Spleen (tissue), 11 donors: ENCODE data around the gene METTL24. TPM values are rescaled to one million over a fixed set of nuclear protein-coding genes. Genes with fewer than 3 reads are reported as not detected.

Experiments used
- DNase-seq: peaks from one replicate; pipeline ENCODE4 v3.0.0-alpha.2; 2020
- H3K27ac ChIP-seq, 8 donors: fragments of 200-600 bp; sonication (generic) in 7 of 8; 1 replicate in 4 of 8; 2 replicates in 4 of 8; pipeline versions ENCODE4 v1.5.0 to v1.8.0; 2016 to 2021; ENCODE audit warnings: inconsistent platforms in 4 of 8, mild to moderate bottlenecking in 4 of 8, moderate library complexity in 1 of 8
- H3K27me3 ChIP-seq, 7 donors: fragments of 200-600 bp; sonication (generic) in 6 of 7; replicated peaks in 1 of 7; 1 replicate in 4 of 7; 2 replicates in 3 of 7; pipeline versions ENCODE4 v1.5.0 to v1.8.0; 2016 to 2021; ENCODE audit warnings: inconsistent platforms in 3 of 7, mild to moderate bottlenecking in 1 of 7
- H3K36me3 ChIP-seq, 6 donors: fragments of 200-600 bp; sonication (generic) in 5 of 6; 1 replicate in 4 of 6; 2 replicates in 2 of 6; pipeline versions ENCODE4 v1.5.0 to v1.8.0; 2016 to 2021; ENCODE audit warnings: inconsistent platforms in 2 of 6
- H3K4me1 ChIP-seq, 6 donors: fragments of 200-600 bp; sonication (generic) in 5 of 6; 1 replicate in 3 of 6; 2 replicates in 3 of 6; pipeline versions ENCODE4 v1.5.0 to v1.8.0; 2016 to 2021; ENCODE audit warnings: inconsistent platforms in 3 of 6
- H3K4me3 ChIP-seq, 8 donors: fragments of 200-600 bp; sonication (generic) in 7 of 8; 1 replicate in 4 of 8; 2 replicates in 4 of 8; pipeline versions ENCODE4 v1.5.0 to v1.8.0; 2016 to 2021; ENCODE audit warnings: inconsistent platforms in 4 of 8, mild to moderate bottlenecking in 4 of 8, moderate library complexity in 2 of 8
- H3K9me3 ChIP-seq, 8 donors: fragments of 200-600 bp; sonication (generic) in 7 of 8; 1 replicate in 4 of 8; 2 replicates in 4 of 8; pipeline versions ENCODE4 v1.5.0 to v1.8.0; 2016 to 2021; ENCODE audit warnings: inconsistent platforms in 4 of 8
- POLR2A ChIP-seq, 3 donors: fragments of 450-650 bp; IDR thresholded peaks; one replicate each; pipeline ENCODE4 v1.5.1; 2017; ENCODE audit warnings: antibody characterized with exemption in 3 of 3, mild to moderate bottlenecking in 1 of 3
- POLR2AphosphoS5 ChIP-seq, 3 donors: sonication (generic); formaldehyde crosslinking; IDR thresholded peaks; one replicate each; pipeline ENCODE4 v1.5.1; 2017; ENCODE audit warnings: antibody characterized with exemption in 3 of 3
- WGBS, 5 donors: extraction: QIAGEN DNeasy Blood & Tissue Kit in 3 of 5; methylation state at CpG; one replicate each; pipeline versions ENCODE4 v1.1.5 to v1.1.7; 2013 to 2018; 5-methylcytosine and 5-hydroxymethylcytosine counted together
- intact Hi-C: fragments of 100-400 bp; cut with DNase I; formaldehyde crosslinking; loops from one replicate; pipeline ENCODE4 v1.15.0; 2023; ENCODE audit warnings: low total_unique reads
- polyA plus RNA-seq, 3 donors: library from polyadenylated mRNA; stranded (reverse); fragments of 200-250 nt; gene quantifications; one replicate each; pipeline ENCODE4 v1.2.1, GENCODE V29; 2013
- total RNA-seq, 7 donors: library from RNA; depleted of rRNA in 3 of 7; stranded (reverse); fragments of >200 nt in 3 of 7; fragmentation: NEBNext Ultra II Directional in 4 of 7; extraction: Animal tissue kit (Norgen Biotek cat#: 25700) in 4 of 7; gene quantifications; one replicate each; pipeline versions ENCODE4 v1.1.0 to v1.2.1, GENCODE V29; 2016 to 2021
- TF ChIP-seq, protein P1 (sequence below), 11 experiments: fragments of 200-600 bp in 7 of 11; fragments of 450-650 bp in 4 of 11; sonication (generic) in 4 of 11; IDR thresholded peaks in 8 of 11; conservative IDR thresholded peaks in 3 of 11; 1 replicate in 7 of 11; 2 replicates in 4 of 11; pipeline versions ENCODE4 v1.4.0 to v1.8.0; 2016 to 2021; ENCODE audit warnings: antibody characterized with exemption in 11 of 11, inconsistent platforms in 4 of 11, mild to moderate bottlenecking in 1 of 11
- donor health status: healthy with polysubstance abuse.
- donor health status: DM: no; HTN: no; CAD: no; lungs with moderate emphysema.
- donor health status: DM: no; HTN: no; CAD: no.
- donor health status: Bipolar disorder and iron deficiency.
- donor health status: healthy.
- donor health status: DM: no; HTN: no; CAD: no.
- donor health status: DM: yes; HTN: yes; CAD: no.

METTL24 gene
- total and polyA plus RNA-seq, 10 donors: 0.67 to 1.2 (median 0.98) TPM; not detected in 5

DNA sequence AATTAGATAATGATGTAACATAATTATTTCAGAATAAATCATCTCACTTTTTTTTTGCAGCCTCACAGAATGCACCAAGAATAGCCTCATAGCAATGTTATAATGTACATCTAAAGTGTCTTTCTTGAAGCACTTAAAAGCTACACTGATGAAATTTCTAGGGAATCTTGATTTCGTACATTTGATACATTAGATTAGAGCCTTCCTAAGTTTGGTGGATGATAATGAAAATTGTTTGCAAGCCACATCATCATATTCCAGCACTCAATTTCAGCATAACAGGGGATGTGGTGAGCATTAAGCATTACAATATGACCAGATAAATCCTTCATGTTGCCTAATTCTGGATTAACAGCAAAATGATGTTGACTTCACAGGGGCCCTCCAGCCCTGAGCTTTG lies 9.7 kb upstream of the METTL24 start:
- TF ChIP-seq POLR2A (IDR thresholded peaks at IDR 0.05): no peak
- TF ChIP-seq, protein P1, sequence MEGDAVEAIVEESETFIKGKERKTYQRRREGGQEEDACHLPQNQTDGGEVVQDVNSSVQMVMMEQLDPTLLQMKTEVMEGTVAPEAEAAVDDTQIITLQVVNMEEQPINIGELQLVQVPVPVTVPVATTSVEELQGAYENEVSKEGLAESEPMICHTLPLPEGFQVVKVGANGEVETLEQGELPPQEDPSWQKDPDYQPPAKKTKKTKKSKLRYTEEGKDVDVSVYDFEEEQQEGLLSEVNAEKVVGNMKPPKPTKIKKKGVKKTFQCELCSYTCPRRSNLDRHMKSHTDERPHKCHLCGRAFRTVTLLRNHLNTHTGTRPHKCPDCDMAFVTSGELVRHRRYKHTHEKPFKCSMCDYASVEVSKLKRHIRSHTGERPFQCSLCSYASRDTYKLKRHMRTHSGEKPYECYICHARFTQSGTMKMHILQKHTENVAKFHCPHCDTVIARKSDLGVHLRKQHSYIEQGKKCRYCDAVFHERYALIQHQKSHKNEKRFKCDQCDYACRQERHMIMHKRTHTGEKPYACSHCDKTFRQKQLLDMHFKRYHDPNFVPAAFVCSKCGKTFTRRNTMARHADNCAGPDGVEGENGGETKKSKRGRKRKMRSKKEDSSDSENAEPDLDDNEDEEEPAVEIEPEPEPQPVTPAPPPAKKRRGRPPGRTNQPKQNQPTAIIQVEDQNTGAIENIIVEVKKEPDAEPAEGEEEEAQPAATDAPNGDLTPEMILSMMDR (IDR thresholded peaks at IDR 0.05 in 8 of 11, conservative IDR thresholded peaks at IDR 0.05 in 3 of 11): no peak
- TF ChIP-seq POLR2AphosphoS5 (IDR thresholded peaks at IDR 0.05): no peak
- no peak for DNase-seq
- Histone ChIP-seq H3K9me3 (no peaks in the 10 kb centered on the region), H3K36me3 (no peaks in the 10 kb centered on the region), H3K27ac (no peak overlapping the region), H3K4me1 (no peaks in the 10 kb centered on the region), H3K27me3 (peaks cover 0 to 4% (median 0%) of the 10 kb centered on the region in 7 donors), H3K4me3 (no peak overlapping the region)
- intact Hi-C loops: no loop called here
- WGBS, 5 donors: 86 to 98% (median 90%) methylated on average over 1 of the region's 1 CpG

DNA sequence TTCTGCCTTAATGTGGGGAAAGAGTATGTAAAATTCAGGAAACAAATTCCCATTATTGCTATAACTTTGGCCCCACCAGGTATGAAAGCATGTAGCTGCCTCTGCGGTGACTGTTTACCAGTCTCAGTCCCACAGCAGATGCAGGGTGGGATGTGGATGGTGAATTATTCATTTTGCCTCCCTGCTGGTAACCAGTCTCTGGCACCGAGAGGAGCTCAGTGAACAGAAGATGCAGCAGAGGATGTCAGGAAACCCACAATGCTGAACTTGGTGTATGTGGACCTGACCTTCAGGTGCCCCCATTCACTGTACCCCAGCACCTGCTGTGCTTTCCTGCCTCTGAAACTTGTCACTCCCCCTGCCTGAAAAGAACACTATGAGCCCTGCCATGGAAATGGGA lies 8.8 kb upstream of the METTL24 start:
- no peak for TF ChIP-seq POLR2AphosphoS5 (IDR thresholded peaks at IDR 0.05)
- TF ChIP-seq, protein P1 (IDR thresholded peaks at IDR 0.05 in 8 of 11, conservative IDR thresholded peaks at IDR 0.05 in 3 of 11): no peak
- TF ChIP-seq POLR2A (IDR thresholded peaks at IDR 0.05): no peak
- H3K4me1 ChIP-seq: no peaks in the 10 kb centered on the region
- H3K27me3 ChIP-seq: no peaks in the 10 kb centered on the region
- no peak for DNase-seq
- H3K27ac ChIP-seq: no peak overlapping the region
- intact Hi-C loops: no loop called here
- no peaks in the 10 kb centered on the region for H3K9me3 ChIP-seq
- H3K36me3 ChIP-seq: no peaks in the 10 kb centered on the region
- 55 to 74% (median 68%) methylated on average over 2 of the region's 2 CpGs for WGBS, 5 donors
- no peak overlapping the region for H3K4me3 ChIP-seq

DNA sequence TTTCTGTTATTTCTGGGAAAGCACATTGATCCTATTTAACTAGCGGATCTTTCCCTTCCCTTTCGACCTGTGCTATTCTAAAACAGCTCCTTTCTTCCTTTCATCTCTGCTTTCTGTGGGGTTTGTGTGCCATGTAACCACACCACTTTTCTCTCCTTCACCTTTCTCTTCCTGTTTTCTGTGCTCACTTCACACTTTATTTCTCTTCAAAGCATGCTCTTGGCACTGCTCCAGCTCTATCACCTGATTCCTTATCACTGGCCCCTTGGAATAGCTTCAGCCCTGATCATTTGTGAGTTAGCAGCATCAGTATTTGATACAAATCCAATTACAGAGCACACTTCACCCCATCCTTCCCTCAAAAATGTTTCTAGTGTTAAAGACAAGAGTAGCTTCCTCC lies 8.1 kb upstream of the METTL24 start:
- intact Hi-C loops: no loop called here
- WGBS, 5 donors: 64 to 80% (median 71%) methylated on average over 2 of the region's 2 CpGs
- H3K4me3 ChIP-seq: no peak overlapping the region
- no peak for DNase-seq
- no peaks in the 10 kb centered on the region for H3K27me3 ChIP-seq
- H3K36me3 ChIP-seq: no peaks in the 10 kb centered on the region
- no peaks in the 10 kb centered on the region for H3K9me3 ChIP-seq
- no peak overlapping the region for H3K27ac ChIP-seq
- no peaks in the 10 kb centered on the region for H3K4me1 ChIP-seq
- TF ChIP-seq POLR2AphosphoS5 (IDR thresholded peaks at IDR 0.05): no peak
- TF ChIP-seq, protein P1 (IDR thresholded peaks at IDR 0.05 in 8 of 11, conservative IDR thresholded peaks at IDR 0.05 in 3 of 11): no peak

DNA sequence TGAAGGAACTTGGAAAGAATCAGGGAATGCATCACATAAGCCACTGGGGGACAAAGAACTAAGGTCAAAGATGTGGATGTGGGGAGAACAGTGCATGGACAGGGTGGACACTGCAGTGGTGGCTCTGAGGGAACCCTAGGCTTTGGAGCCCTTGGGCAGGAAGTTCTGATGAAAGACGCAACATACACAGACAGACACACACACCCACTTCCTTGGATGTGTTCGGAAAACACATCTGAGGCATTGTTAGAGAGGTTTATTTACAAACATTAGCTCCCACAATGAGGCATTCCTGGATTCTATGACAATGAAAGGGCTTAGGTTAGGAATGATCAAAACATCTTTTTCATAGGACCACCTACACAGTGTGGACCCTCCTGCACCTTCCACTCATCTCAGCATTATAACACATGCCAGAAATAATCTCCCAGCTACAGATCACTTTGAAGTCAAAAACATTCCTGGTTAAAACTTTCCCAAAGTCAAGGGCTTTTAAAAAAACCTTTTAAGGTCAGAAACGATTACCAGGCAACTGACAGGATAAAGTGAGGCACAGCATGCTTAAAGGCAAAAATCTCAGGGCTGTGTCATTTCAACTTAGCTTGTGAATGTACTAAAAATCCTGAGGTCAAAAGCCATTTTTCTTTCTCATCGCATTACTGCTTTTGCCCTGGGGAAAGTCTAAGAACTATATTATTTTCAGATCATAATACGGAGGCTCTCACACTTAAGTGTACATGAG lies 6.4 kb upstream of the METTL24 start:
- intact Hi-C loops: no loop called here
- WGBS, 5 donors: 63 to 82% (median 73%) methylated on average over 5 of the region's 5 CpGs

More for the DNA sequence above, 6.4 kb upstream of the METTL24 start:
- H3K27ac ChIP-seq: no peak overlapping the region
- peaks cover 0 to 15% (median 0%) of the 10 kb centered on the region in 7 donors for H3K27me3 ChIP-seq
- TF ChIP-seq, protein P1 (IDR thresholded peaks at IDR 0.05 in 8 of 11, conservative IDR thresholded peaks at IDR 0.05 in 3 of 11): no peak
- TF ChIP-seq POLR2AphosphoS5 (IDR thresholded peaks at IDR 0.05) (no peak), POLR2A (IDR thresholded peaks at IDR 0.05) (no peak)
- DNase-seq: no peak
- H3K36me3 ChIP-seq: no peaks in the 10 kb centered on the region
- H3K4me1 ChIP-seq: no peaks in the 10 kb centered on the region
- no peak overlapping the region for H3K4me3 ChIP-seq
- no peaks in the 10 kb centered on the region for H3K9me3 ChIP-seq
